ENCODE measurements around the gene CELF2. TPM values are rescaled to one million over a fixed set of nuclear protein-coding genes. Genes with fewer than 3 reads are reported as not detected.

Gene CELF2
- total and polyA plus RNA-seq, 12 donors = 13.0 to 90.9 (median 80.9) TPM

DNA sequence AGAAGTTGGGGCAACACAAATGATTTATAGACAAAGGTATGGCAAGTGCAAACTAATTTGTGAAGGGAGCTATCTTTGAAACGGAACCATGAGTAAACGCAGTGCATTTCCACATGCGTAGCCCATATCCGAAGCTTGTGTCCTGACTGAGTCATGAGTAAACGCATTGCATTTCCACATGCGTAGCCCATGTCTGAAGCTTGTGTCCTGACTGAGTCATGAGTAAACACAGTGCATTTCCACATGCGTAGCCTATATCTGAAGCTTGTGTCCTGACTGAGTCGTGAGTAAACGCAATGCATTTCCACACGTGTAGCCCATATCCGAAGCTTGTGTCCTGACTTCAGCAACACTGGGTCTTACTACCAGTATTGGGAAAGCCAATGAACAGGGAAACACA lies 95.0 kb downstream of the CELF2 start:
- DNase-seq (no peak), ATAC-seq (no peak)
- no peak overlapping the region for H3K4me3 ChIP-seq
- intact Hi-C loops (cut with DNase I) = loop anchor here in 2 of 10 donors (5.0 to 10.0 kb wide), 4 partner anchors 50 to 155 kb away; no protein-coding TSS in a partner anchor
- no peak overlapping the region for H3K27ac ChIP-seq
- 94 to 96% methylated on average over 11 of the region's 11 CpGs for WGBS, 2 donors
- H3K27me3 ChIP-seq = no peaks in the 10 kb centered on the region
- H3K9me3 ChIP-seq = peaks cover 0 to 9% (median 0%) of the 10 kb centered on the region in 11 donors
- no peak for TF ChIP-seq CTCF (IDR thresholded peaks at IDR 0.05)
- peaks cover 0 to 65% (median 43%) of the 10 kb centered on the region in 9 donors for H3K4me1 ChIP-seq
- H3K36me3 ChIP-seq = no peaks in the 10 kb centered on the region

DNA sequence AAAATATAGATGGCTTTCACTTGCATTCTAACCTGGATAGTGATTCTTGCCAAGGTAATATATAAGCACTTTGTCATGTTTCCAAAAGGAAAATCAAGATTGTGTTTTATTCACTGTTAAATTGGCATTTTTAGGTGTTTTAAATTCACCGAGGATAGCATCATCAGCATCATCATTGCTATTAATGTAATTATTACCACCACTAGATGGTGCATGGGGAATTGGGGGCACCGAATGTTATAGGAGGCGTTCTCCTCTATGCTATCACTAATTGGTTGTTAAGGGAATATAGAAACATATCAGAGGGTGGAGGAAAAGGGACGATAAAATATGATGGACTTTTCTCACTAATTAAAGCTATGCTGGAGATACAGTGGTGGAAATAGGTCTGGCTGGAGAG lies 95.5 kb downstream of the CELF2 start:
- Histone ChIP-seq H3K9me3 (peaks cover 0 to 9% (median 0%) of the 10 kb centered on the region in 11 donors), H3K27me3 (no peaks in the 10 kb centered on the region), H3K4me1 (peaks cover 0 to 69% (median 45%) of the 10 kb centered on the region in 9 donors), H3K36me3 (no peaks in the 10 kb centered on the region), H3K4me3 (no peak overlapping the region), H3K27ac (peak overlapping the region in 4 of 10 donors; percentile 33 to 73 (median 68))
- intact Hi-C loops (cut with DNase I) = loop anchor here in 2 of 10 donors (5.0 to 10.0 kb wide), 4 partner anchors 49 to 154 kb away; no protein-coding TSS in a partner anchor
- WGBS, 2 donors = 57 to 61% methylated on average over 4 of the region's 4 CpGs
- TF ChIP-seq CTCF (IDR thresholded peaks at IDR 0.05) = peak in 8 of 9 donors; percentile 8 to 49 (median 34)
- ATAC-seq (no peak), DNase-seq (no peak)

- peaks cover 0 to 8% (median 0%) of the 10 kb centered on the region in 11 donors for H3K9me3 ChIP-seq
- no peak overlapping the region for H3K4me3 ChIP-seq
- TF ChIP-seq CTCF (IDR thresholded peaks at IDR 0.05) = no peak
- 72 to 81% methylated on average over 2 of the region's 2 CpGs for WGBS, 2 donors
- H3K4me1 ChIP-seq = peaks cover 0 to 76% (median 45%) of the 10 kb centered on the region in 9 donors
- no peak for ATAC-seq
- no peaks in the 10 kb centered on the region for H3K27me3 ChIP-seq
- no peak for DNase-seq
- intact Hi-C loops (cut with DNase I) = loop anchor here in 2 of 10 donors (5.0 to 10.0 kb wide), 4 partner anchors 48 to 153 kb away; no protein-coding TSS in a partner anchor
- no peaks in the 10 kb centered on the region for H3K36me3 ChIP-seq
- peak overlapping the region in 5 of 10 donors; percentile 65 to 76 (median 70) for H3K27ac ChIP-seq
Observed at GRCh38 chr10:11114269-11114668, 96.6 kb downstream of the CELF2 start.

GRCh38 chr10:11115337-11115736 lies 97.7 kb downstream of the CELF2 start:
- no peaks in the 10 kb centered on the region for H3K27me3 ChIP-seq
- no peak overlapping the region for H3K4me3 ChIP-seq
- H3K4me1 ChIP-seq = peaks cover 0 to 80% (median 40%) of the 10 kb centered on the region in 9 donors
- peak in 6 of 8 donors; percentile 45 to 83 (median 76) for ATAC-seq
- no peaks in the 10 kb centered on the region for H3K9me3 ChIP-seq
- H3K36me3 ChIP-seq = no peaks in the 10 kb centered on the region
- no peak for TF ChIP-seq CTCF (IDR thresholded peaks at IDR 0.05)
- DNase-seq = no peak
- H3K27ac ChIP-seq = peak overlapping the region; percentile 10 to 76 (median 69)
- WGBS, 2 donors = 35 to 57% methylated on average over 3 of the region's 3 CpGs
- intact Hi-C loops (cut with DNase I) = loop anchor here in 2 of 10 donors (5.0 to 10.0 kb wide), 2 partner anchors 52 to 149 kb away; no protein-coding TSS in a partner anchor
